Liver (tissue), 9 donors: ENCODE results near the gene ALK. TPM values are rescaled to one million over a fixed set of nuclear protein-coding genes. Genes with fewer than 3 reads are reported as not detected.

ENCODE experiments used
- DNase-seq: peaks from one replicate; pipeline ENCODE4 v3.0.0-alpha.2; 2017; ENCODE audit warnings: low spot score
- H3K27ac ChIP-seq, 2 donors: one replicate each; pipeline ENCODE4 v1.7.0; 2013; ENCODE audit warnings: inconsistent platforms in 2 of 2, low read length in 2 of 2, control low read depth in 1 of 2, low read depth in 1 of 2, mild to moderate bottlenecking in 1 of 2
- H3K27me3 ChIP-seq, 4 donors: one replicate each; pipeline versions ENCODE4 v1.6.1 to v1.7.0; 2013; ENCODE audit warnings: low read length in 3 of 4, inconsistent platforms in 1 of 4, mild to moderate bottlenecking in 1 of 4, moderate library complexity in 1 of 4; ENCODE audit not compliant: control insufficient read depth in 4 of 4, insufficient read depth in 4 of 4
- H3K36me3 ChIP-seq, 4 donors: one replicate each; pipeline versions ENCODE4 v1.6.1 to v1.7.0; 2013; ENCODE audit warnings: low read length in 3 of 4, mild to moderate bottlenecking in 3 of 4, low read depth in 1 of 4, moderate library complexity in 1 of 4; ENCODE audit not compliant: control insufficient read depth in 4 of 4, insufficient read depth in 3 of 4
- H3K4me1 ChIP-seq, 4 donors: one replicate each; pipeline versions ENCODE4 v1.6.1 to v1.7.0; 2013; ENCODE audit warnings: low read length in 3 of 4, mild to moderate bottlenecking in 3 of 4, moderate library complexity in 1 of 4; ENCODE audit not compliant: control insufficient read depth in 4 of 4, insufficient read depth in 4 of 4
- H3K4me3 ChIP-seq, 3 donors: one replicate each; pipeline versions ENCODE4 v1.6.1 to v1.7.0; 2013; ENCODE audit warnings: low read length in 3 of 3, control low read depth in 1 of 3, low read depth in 1 of 3, mild to moderate bottlenecking in 1 of 3
- H3K9ac ChIP-seq, 2 donors: one replicate each; pipeline ENCODE4 v1.7.0; 2013; ENCODE audit warnings: low read length in 2 of 2, mild to moderate bottlenecking in 2 of 2, moderate library complexity in 2 of 2, control low read depth in 1 of 2, low read depth in 1 of 2
- H3K9me3 ChIP-seq, 4 donors: one replicate each; pipeline versions ENCODE4 v1.6.1 to v1.7.0; 2013; ENCODE audit warnings: low read length in 3 of 4; ENCODE audit not compliant: control insufficient read depth in 4 of 4
- ATF3 ChIP-seq: IDR thresholded peaks from 2 replicates; pipeline ENCODE4 v1.6.1; 2016; ENCODE audit warnings: antibody characterized with exemption
- CTCF ChIP-seq: fragments of 150-350 bp; IDR thresholded peaks from 2 replicates; pipeline ENCODE4 v1.5.1; 2017; ENCODE audit warnings: improper control_type of control experiment, low read depth, low read length; ENCODE audit not compliant: missing input control
- FOXA1 ChIP-seq: IDR thresholded peaks from 2 replicates; pipeline ENCODE4 v1.6.1; 2016; ENCODE audit warnings: antibody characterized with exemption
- FOXA2 ChIP-seq: IDR thresholded peaks from 2 replicates; pipeline ENCODE4 v1.6.1; 2016; ENCODE audit warnings: antibody characterized with exemption
- GABPA ChIP-seq, 2 donors: IDR thresholded peaks in 1 of 2; conservative IDR thresholded peaks in 1 of 2; 2 replicates each; pipeline ENCODE4 v1.6.1; 2016; ENCODE audit warnings: antibody characterized with exemption in 2 of 2, mild to moderate bottlenecking in 1 of 2, moderate library complexity in 1 of 2
- HNF4A ChIP-seq, 2 donors: conservative IDR thresholded peaks; 2 replicates each; pipeline ENCODE4 v1.6.1; 2016; ENCODE audit warnings: antibody characterized with exemption in 2 of 2, mild to moderate bottlenecking in 2 of 2
- HNF4G ChIP-seq: IDR thresholded peaks from 2 replicates; pipeline ENCODE4 v1.6.1; 2016; ENCODE audit warnings: antibody characterized with exemption
- JUND ChIP-seq, 2 donors: IDR thresholded peaks; 2 replicates each; pipeline ENCODE4 v1.6.1; 2016; ENCODE audit warnings: antibody characterized with exemption in 2 of 2
- MAX ChIP-seq: IDR thresholded peaks from 2 replicates; pipeline ENCODE4 v1.6.1; 2016; ENCODE audit warnings: antibody characterized with exemption
- RAD21 ChIP-seq, 2 donors: IDR thresholded peaks; 2 replicates each; pipeline ENCODE4 v1.6.1; 2016; ENCODE audit warnings: antibody characterized with exemption in 2 of 2, mild to moderate bottlenecking in 2 of 2
- REST ChIP-seq: IDR thresholded peaks from 2 replicates; pipeline ENCODE4 v1.6.1; 2016; ENCODE audit warnings: antibody characterized with exemption, mild to moderate bottlenecking
- RXRA ChIP-seq, 2 donors: IDR thresholded peaks; 2 replicates each; pipeline ENCODE4 v1.6.1; 2017 to 2018; ENCODE audit warnings: antibody characterized with exemption in 2 of 2, mild to moderate bottlenecking in 1 of 2
- SP1 ChIP-seq: IDR thresholded peaks from 2 replicates; pipeline ENCODE4 v1.6.1; 2018; ENCODE audit warnings: antibody characterized with exemption, mild to moderate bottlenecking
- TAF1 ChIP-seq: conservative IDR thresholded peaks from 2 replicates; pipeline ENCODE4 v1.6.1; 2016; ENCODE audit warnings: antibody characterized with exemption, mild to moderate bottlenecking
- YY1 ChIP-seq: IDR thresholded peaks from 2 replicates; pipeline ENCODE4 v1.6.1; 2016; ENCODE audit warnings: antibody characterized with exemption, mild to moderate bottlenecking
- ZBTB33 ChIP-seq: IDR thresholded peaks from 2 replicates; pipeline ENCODE4 v1.6.1; 2016; ENCODE audit warnings: antibody characterized with exemption
- WGBS: extraction: QIAGEN DNeasy Blood & Tissue Kit; methylation state at CpG from one replicate; pipeline ENCODE4 v1.1.7; 2013; 5-methylcytosine and 5-hydroxymethylcytosine counted together
- polyA plus RNA-seq, 2 donors: library from polyadenylated mRNA; stranded (reverse) in 1 of 2; unstranded in 1 of 2; fragments of 200-250 nt in 1 of 2; fragments of >200 nt in 1 of 2; fragmentation: Nextera tagmentation in 1 of 2; extraction: Ambion mirVana in 1 of 2; gene quantifications; one replicate each; pipeline versions ENCODE4 v1.2.1 to v1.2.3, GENCODE V29; 2013 to 2015
- total RNA-seq, 2 donors: library from RNA; depleted of rRNA; stranded (reverse); fragments of >200 nt; gene quantifications; one replicate each; pipeline ENCODE4 v1.2.3, GENCODE V29; 2014
- donor health status: healthy.
- donor health status: healthy.
- donor health status: healthy.
- donor health status: healthy.
- donor health status: healthy.

The ALK gene
- total and polyA plus RNA-seq, 4 donors, result under 0.01 TPM; not detected in 3

- TF ChIP-seq REST (no peak), HNF4G (no peak)
Measured at GRCh38 chr2:29518010-29518409, 403.4 kb downstream of the ALK start (continued).

GRCh38 chr2:29517413-29517812 lies 404.0 kb downstream of the ALK start:
- WGBS, result 90% methylated on average over 2 of the region's 2 CpGs
- Histone ChIP-seq H3K4me1 (peaks cover 3 to 17% (median 8%) of the 10 kb centered on the region in 4 donors), H3K36me3 (no peaks in the 10 kb centered on the region), H3K27me3 (no peaks in the 10 kb centered on the region), H3K9me3 (no peaks in the 10 kb centered on the region), H3K9ac (no peak overlapping the region), H3K27ac (no peak overlapping the region), H3K4me3 (no peak overlapping the region)
- TF ChIP-seq TAF1 (no peak), REST (no peak)
- no peak for DNase-seq

- H3K27me3 ChIP-seq, result no peaks in the 10 kb centered on the region
- peaks cover 3 to 17% (median 8%) of the 10 kb centered on the region in 4 donors for H3K4me1 ChIP-seq
- no peaks in the 10 kb centered on the region for H3K36me3 ChIP-seq
- DNase-seq, result no peak
- H3K27ac ChIP-seq, result no peak overlapping the region
- 87% methylated on average over 2 of the region's 2 CpGs for WGBS
- no peak overlapping the region for H3K4me3 ChIP-seq
- no peak overlapping the region for H3K9ac ChIP-seq
- H3K9me3 ChIP-seq, result no peaks in the 10 kb centered on the region
- TF ChIP-seq GABPA (IDR thresholded peaks at IDR 0.05 in 1 of 2, conservative IDR thresholded peaks at IDR 0.05 in 1 of 2) (no peak), YY1 (no peak), SP1 (no peak), RXRA (IDR thresholded peaks at IDR 0.05) (no peak), FOXA2 (no peak), HNF4A (conservative IDR thresholded peaks at IDR 0.05) (no peak), MAX (no peak), FOXA1 (no peak), ATF3 (no peak), ZBTB33 (no peak), RAD21 (IDR thresholded peaks at IDR 0.05) (no peak), HNF4G (no peak), CTCF (no peak), JUND (IDR thresholded peaks at IDR 0.05) (no peak)
Measured at GRCh38 chr2:29516767-29517166, 404.6 kb downstream of the ALK start.
